Glomerular visceral epithelial cell (primary cell): Measurements from ENCODE around the gene CFAP45.
A peak's percentile ranks its signal among the peaks of the same experiment; 100 is the strongest.

Experiments used
- DNase-seq: peaks from one replicate; pipeline ENCODE4 v3.0.0-alpha.2; 2016; ENCODE audit errors: extremely low spot score

CFAP45 gene

GRCh38 chr1:159923203-159924024 is 23.4 kb upstream of the CFAP45 start:
- DNase-seq = peak; percentile 94

GRCh38 chr1:159922511-159923202 is 22.7 kb upstream of the CFAP45 start:
- peak; percentile 65 for DNase-seq

DNA sequence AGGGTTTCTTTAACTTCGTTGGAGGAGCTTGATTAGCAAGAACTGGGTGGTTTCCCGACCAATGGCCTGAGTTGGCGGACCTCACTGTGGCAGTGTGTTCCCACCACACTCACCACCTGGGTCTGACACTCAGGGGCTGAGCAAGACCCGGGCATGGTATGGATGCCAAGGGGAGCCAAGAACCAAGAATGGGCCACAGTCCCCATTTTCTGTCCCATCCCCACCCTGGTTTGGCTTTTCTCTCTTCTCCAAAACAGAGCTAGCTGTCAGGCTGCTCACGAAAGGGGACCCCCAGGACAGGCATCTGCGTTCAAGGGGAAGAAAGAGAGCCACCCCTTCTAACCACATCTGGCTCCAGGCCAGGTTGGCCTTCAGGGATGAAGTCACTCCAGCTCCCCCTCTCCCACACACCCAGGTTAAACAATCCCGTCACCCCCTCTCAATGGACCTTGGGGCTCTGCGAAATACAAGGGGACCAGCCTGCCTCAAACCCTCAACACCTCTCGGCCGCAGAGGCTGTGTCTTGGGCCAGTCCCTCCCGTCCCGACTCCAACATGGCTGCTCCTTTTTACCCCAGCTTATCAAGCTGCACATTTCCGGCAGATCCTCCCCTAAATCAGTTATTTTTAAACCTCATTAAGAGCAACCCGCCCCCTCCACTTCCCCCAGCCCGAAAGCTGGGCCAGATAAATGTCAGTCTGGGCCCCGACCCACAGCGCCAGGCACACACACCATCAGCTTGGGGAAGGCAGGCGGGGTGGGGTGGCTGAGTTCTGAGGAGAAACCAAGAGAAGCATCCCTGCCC is 21.9 kb upstream of the CFAP45 start:
- peak; percentile 85 for DNase-seq

DNA sequence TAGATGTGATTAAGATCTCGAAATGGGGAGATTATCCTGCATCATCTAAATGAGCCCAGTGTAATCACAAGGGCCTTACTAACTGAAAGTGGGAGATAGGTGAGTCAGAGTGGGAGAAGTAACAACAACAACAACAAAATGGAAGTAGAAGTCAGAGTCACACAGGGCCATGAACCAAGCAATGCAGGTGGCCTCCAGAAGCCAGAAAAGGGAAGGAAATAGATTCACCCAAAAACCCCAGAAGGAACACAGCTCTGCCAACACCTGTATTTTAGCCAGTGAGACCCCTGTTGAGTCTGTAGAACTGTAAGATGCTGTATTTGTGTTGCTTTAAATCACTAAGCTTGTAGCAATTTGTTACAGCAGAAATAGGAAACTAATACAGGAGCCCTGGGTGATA is 21.3 kb upstream of the CFAP45 start:
- DNase-seq = no peak

- DNase-seq = no peak
Observed at GRCh38 chr1:159920651-159921050, 20.7 kb upstream of the CFAP45 start.

DNA sequence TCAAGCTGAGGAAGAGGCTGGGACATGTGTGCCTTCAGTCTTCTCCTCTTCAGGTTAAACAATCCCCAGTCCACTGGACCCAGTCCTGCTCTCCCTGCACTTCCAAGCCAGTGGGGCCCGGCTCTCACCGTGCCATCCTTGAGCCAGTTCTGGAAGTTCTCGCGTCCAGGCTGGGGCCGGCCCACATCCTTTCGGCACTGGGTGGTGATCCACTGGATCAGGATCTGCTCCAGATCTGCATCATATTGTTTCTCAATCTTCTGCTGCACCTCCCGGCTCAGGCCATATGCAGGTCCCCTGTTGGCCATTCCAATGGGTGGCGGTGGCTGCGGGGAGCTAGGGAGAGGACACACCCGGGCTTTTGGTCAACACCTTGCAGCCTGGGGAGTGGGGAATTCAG is 20.2 kb upstream of the CFAP45 start:
- DNase-seq = no peak

GRCh38 chr1:159919236-159919865 is 19.4 kb upstream of the CFAP45 start:
- DNase-seq = no peak

GRCh38 chr1:159918352-159919200 is 18.6 kb upstream of the CFAP45 start:
- no peak for DNase-seq

DNA sequence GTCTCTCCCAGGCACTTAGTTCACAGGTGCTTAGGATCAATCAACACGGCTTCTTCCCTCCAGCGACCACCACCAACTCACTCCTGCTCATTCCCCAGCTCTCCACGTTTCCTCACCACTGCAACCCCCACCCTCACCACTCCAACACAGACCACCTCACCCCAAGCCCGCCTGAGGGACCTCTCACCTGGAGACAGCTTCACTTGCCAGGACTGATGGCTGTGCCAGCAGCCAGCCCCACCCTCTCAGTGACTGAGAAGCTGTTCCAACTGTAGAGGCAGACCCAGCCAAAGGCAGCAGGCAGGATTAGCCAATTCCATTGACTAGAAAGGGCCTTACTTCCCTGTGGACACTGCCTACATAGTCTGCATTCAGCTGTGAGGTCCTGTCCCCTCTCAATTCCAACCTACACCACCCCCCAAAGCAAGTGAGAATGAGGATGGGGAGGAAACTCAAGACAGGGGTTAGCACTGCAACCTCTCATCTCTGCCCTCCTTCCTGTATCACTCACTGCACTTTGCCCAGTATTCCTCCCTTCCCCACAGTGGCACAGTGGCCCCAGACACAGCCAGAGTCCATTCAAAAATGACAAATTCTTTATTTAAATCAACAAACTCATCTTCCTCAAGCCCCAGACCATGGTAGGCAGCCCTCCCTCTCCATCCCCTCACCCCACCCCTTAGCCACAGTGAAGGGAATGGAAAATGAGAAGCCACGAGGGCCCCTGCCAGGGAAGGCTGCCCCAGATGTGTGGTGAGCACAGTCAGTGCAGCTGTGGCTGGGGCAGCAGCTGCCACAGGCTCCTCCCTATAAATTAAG is 17.8 kb upstream of the CFAP45 start:
- no peak for DNase-seq

DNA sequence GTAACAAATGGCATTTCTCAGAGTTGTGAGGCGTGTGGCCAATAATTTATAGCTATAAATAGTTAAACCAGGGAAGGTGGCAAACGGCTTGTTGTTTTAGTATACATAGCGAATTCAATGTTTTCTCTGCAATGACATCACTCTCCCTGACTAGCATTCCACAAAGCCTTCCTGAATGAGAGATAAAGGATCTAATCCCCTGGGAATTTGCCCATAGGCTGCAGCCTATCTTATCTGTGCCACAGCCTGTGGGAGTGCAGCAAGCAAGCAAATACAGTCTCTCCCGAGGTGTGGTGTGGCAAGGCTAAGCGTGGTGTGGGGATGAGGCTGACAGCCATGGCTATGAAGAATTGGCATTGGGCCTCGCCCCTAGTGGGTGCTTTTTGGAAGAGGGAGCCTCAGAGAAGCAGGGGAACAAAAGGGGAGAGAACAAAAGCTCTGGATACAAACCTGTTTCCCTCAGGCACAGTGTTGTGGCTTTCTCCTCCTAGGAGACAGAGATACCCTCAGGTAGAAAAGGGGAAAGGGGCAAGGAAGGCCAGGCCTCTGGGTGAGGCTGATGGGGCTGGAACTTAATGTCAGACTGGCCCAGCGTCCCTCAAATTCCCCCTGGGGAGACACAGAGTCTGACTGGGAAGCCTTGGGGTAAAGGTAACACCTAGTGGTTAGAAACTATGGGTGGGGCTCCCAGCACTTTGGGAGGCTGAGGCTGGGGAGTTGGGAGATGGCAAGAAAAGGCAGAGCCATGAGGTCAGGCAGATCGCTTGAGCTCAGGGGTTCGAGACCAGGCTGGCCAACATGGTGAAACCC is 16.5 kb upstream of the CFAP45 start:
- DNase-seq = peak; percentile 94

- no peak for DNase-seq
Observed at GRCh38 chr1:159915571-159916241, 15.7 kb upstream of the CFAP45 start.

DNA sequence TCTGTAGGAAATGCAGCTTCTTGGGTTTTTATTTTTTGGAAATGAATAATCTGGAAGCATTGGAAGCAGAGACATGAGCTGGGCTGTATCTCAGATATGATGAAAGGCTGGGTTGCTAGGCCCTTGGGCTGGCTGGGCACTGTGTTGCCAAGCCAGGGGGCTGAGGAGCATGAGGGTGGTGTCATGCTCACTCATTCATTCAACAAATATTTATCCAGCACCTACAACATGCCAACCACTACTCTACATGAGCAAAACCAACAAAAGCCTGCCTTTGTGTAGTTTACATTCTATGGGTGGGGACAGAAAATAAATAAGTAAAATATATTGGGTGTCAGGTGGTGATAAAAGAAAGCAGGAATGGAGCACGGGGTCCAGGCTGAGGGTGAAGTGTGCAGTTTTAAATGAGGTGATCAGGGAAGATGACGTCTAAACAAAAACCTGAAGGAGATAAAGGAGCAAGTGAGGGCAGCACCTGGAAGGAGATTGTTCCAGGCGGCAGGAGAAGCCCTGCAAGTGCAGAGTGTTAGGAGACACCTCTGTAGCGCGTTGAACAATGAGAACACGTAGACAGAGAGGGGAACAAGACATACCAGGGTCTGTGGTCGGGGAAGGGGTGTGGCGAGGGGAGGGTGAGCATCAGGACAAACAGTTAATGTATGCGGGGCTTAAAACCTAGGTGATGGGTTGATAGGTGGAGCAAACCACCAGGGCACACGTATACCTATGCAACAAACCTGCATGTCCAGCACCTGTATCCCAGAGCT is 14.5 kb upstream of the CFAP45 start:
- no peak for DNase-seq

DNA sequence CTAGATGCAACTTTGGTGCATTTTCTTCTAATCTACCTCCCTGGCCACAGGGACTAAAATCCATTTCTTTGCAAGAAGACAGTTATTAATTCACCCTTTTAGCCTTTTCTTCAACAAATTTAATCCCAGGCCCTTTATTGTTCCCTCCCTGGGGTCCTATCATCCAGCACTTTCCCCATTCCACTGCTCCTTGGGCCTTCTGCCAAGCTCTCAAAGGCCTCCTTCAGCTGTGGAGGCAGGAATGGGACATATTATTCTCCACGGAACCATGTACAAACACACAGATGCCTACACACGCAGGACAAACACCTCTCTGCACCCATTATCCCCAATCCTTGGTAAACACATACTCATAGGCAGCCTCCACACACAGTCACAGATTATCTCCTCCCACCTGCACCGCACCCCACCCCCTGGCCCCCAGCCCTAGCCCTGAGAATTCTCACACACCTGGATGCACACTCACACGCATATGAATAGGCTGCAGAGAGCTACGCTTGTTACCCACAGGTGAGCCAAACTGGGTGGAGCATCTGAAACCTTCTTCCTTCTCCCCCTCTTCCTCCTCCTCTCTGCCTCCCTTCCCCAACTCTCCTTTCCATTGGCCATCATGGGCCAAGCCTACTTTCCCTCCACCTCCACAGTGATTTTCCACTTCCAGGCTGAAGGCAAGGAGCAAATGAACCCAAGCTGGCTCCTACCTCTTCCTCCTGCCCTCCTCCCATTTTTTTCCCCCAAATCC is 13.7 kb upstream of the CFAP45 start:
- no peak for DNase-seq

GRCh38 chr1:159911326-159912070 is 11.5 kb upstream of the CFAP45 start:
- no peak for DNase-seq

- DNase-seq = no peak
Observed at GRCh38 chr1:159908031-159908940, 8.3 kb upstream of the CFAP45 start.
